Activated CD8-positive, alpha-beta T cell treated with anti-CD3 and anti-CD28 coated beads for 36 hours (primary cell): ENCODE results near the gene HPCAL1. TPM values are rescaled to one million over a fixed set of nuclear protein-coding genes. Genes with fewer than 3 reads are reported as not detected.

Source experiments
- ATAC-seq: fragments of 200-7000 bp; cut with Tn5 transposase; one replicate; pipeline ENCODE4 v1.10.0; 2021; ENCODE audit warnings: mild to moderate bottlenecking, moderate library complexity
- CTCF ChIA-PET: fragments of 350-600 bp; sonication (Branson Sonifier 250); formaldehyde crosslinking; loops from one replicate; lab custom pipeline; 2021; ENCODE audit warnings: antibody characterized with exemption; lab: Charles Lee
- POLR2A ChIA-PET: fragments of 350-600 bp; sonication (Branson Sonifier 250); formaldehyde crosslinking; loops from one replicate; lab custom pipeline; 2021; ENCODE audit warnings: antibody characterized with exemption; lab: Charles Lee
- DNase-seq: peaks from one replicate; pipeline ENCODE4 v3.0.0-alpha.2; 2020
- H3K27ac Mint-ChIP-seq: one replicate; pipeline ENCODE4 v1.8.0; 2021; ENCODE audit warnings: mild to moderate bottlenecking, mixed read lengths
- H3K27me3 Mint-ChIP-seq: one replicate; pipeline ENCODE4 v1.8.0; 2021; ENCODE audit warnings: mixed read lengths
- H3K36me3 Mint-ChIP-seq: one replicate; pipeline ENCODE4 v1.8.0; 2021; ENCODE audit warnings: low read depth, mixed read lengths
- H3K4me1 Mint-ChIP-seq: one replicate; pipeline ENCODE4 v1.8.0; 2021; ENCODE audit warnings: low read depth, mixed read lengths
- H3K4me3 Mint-ChIP-seq: one replicate; pipeline ENCODE4 v1.8.0; 2021; ENCODE audit warnings: mild to moderate bottlenecking, moderate library complexity, mixed read lengths
- H3K9me3 Mint-ChIP-seq: one replicate; pipeline ENCODE4 v1.8.0; 2021; ENCODE audit warnings: mixed read lengths
- CTCF ChIP-seq: fragments of 200-600 bp; IDR thresholded peaks from one replicate; pipeline ENCODE4 v1.8.0; 2022; ENCODE audit warnings: antibody characterized with exemption, mild to moderate bottlenecking
- intact Hi-C: fragments of 100-400 bp; cut with micrococcal nuclease; formaldehyde crosslinking; loops from one replicate; pipeline ENCODE4 v1.10.0; 2022
- total RNA-seq, 2 experiments: library from RNA; stranded (reverse); gene quantifications; one replicate each; pipeline ENCODE4 v1.2.3, GENCODE V29; 2021

The HPCAL1 gene
- total RNA-seq, 2 experiments from 2014 or later: 166 to 170 TPM

- ATAC-seq (no peak), DNase-seq (no peak)
- ChIA-PET CTCF (interaction anchor here (1.1 to 1.5 kb wide), 2 partner anchors 136 to 161 kb away, joined by 4 read pairs; no protein-coding TSS in a partner anchor), POLR2A (interaction anchor here (0.9 kb wide), 1 partner anchor 11 kb away, joined by 3 read pairs; no protein-coding TSS in a partner anchor)
- Mint-ChIP-seq H3K36me3 (no peaks in the 10 kb centered on the region), H3K4me1 (peaks cover 16% of the 10 kb centered on the region), H3K4me3 (no peak overlapping the region), H3K27ac (no peak overlapping the region), H3K27me3 (no peaks in the 10 kb centered on the region), H3K9me3 (no peaks in the 10 kb centered on the region)
- intact Hi-C loops: loop anchor here (5.0 kb wide), 1 partner anchor 164 kb away; no protein-coding TSS in a partner anchor
- TF ChIP-seq CTCF: no peak
Measured at GRCh38 chr2:10273215-10274175, 29.2 kb upstream of the HPCAL1 start.

- DNase-seq (no peak), ATAC-seq (no peak)
- intact Hi-C loops: loop anchor here (5.0 kb wide), 1 partner anchor 163 kb away; no protein-coding TSS in a partner anchor
- H3K27me3 Mint-ChIP-seq: no peaks in the 10 kb centered on the region
- H3K27ac Mint-ChIP-seq: no peak overlapping the region
- no peak for TF ChIP-seq CTCF
- no peak overlapping the region for H3K4me3 Mint-ChIP-seq
- H3K9me3 Mint-ChIP-seq: no peaks in the 10 kb centered on the region
- POLR2A ChIA-PET: interaction anchor here (0.9 kb wide), 1 partner anchor 10 kb away, joined by 3 read pairs; no protein-coding TSS in a partner anchor
- CTCF ChIA-PET: interaction anchor here (1.5 to 1.9 kb wide), 2 partner anchors 161 kb away, joined by 4 to 5 read pairs; no protein-coding TSS in a partner anchor
- peaks cover 21% of the 10 kb centered on the region for H3K4me1 Mint-ChIP-seq
- no peaks in the 10 kb centered on the region for H3K36me3 Mint-ChIP-seq
Measured at GRCh38 chr2:10274376-10274775, 28.3 kb upstream of the HPCAL1 start.

DNA sequence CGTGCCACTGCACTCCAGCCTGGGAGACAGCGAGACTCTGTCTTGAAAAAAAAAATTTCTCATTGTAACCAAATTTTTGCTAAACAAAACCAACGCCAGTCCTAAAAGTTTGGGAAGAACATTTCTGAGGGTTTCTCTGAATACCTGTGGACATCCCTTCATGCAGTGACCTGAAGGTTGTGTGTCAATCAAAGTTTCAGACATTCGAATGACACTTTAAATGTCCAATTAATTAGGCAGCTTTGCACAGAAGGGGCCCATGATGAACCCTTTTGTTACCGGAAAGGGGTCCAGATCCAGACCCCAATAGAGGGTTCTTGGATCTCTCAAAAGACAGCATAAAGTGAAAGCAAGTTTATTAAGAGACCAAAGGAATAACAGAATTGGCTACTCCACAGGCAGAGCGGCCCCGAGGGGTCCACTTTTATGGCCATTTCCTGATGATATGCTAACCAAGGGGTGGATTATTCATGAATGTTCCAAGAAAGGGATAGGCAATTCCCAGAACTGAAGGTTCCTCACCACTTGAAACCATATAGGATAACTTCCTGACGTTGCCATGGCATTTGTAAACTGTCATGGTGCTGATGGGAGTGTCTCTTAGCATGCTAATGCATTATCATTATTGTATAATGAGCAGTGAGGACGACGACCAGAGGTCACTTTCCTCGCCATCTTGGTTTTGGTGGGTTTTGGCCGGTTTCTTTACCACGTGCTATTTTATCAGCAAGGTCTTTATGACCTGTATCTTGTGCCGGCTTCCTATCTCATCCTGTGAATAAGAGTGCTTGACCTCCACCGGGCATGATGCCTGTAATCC, 27.5 kb upstream of the HPCAL1 start:
- H3K36me3 Mint-ChIP-seq: no peaks in the 10 kb centered on the region

More for the DNA sequence above, 27.5 kb upstream of the HPCAL1 start:
- TF ChIP-seq CTCF: no peak
- H3K4me3 Mint-ChIP-seq: no peak overlapping the region
- intact Hi-C loops: loop anchor here (5.0 kb wide), 1 partner anchor 162 kb away; no protein-coding TSS in a partner anchor
- ChIA-PET POLR2A (no interaction called here), CTCF (interaction anchor here (1.9 kb wide), 1 partner anchor 160 kb away, joined by 5 read pairs; no protein-coding TSS in a partner anchor)
- ATAC-seq (no peak), DNase-seq (no peak)
- H3K27me3 Mint-ChIP-seq: no peaks in the 10 kb centered on the region
- H3K9me3 Mint-ChIP-seq: no peaks in the 10 kb centered on the region
- H3K4me1 Mint-ChIP-seq: peaks cover 21% of the 10 kb centered on the region
- H3K27ac Mint-ChIP-seq: no peak overlapping the region
